Adrenal gland (tissue), 5 donors: ENCODE measurements around the gene VWF.

Experiments
- CTCF ChIP-seq, 6 experiments: fragments of 450-650 bp in 4 of 6; fragments of 200-600 bp in 2 of 6; sonication (generic) in 1 of 6; IDR thresholded peaks; 1 replicate in 5 of 6; 2 replicates in 1 of 6; pipeline versions ENCODE4 v1.5.1 to v1.8.0; 2016 to 2021; ENCODE audit warnings: antibody characterized with exemption in 6 of 6, mild to moderate bottlenecking in 2 of 6, moderate library complexity in 1 of 6
- POLR2A ChIP-seq, 2 donors: fragments of 450-650 bp; IDR thresholded peaks; one replicate each; pipeline ENCODE4 v1.6.1; 2017; ENCODE audit warnings: antibody characterized with exemption in 2 of 2, mild to moderate bottlenecking in 2 of 2, moderate library complexity in 1 of 2
- donor health status: DM: no; HTN: no; CAD: no.

GRCh38 chr12:6122201-6122600, 2.3 kb downstream of the VWF start:
- TF ChIP-seq CTCF (IDR thresholded peaks at IDR 0.05) = no peak
- TF ChIP-seq POLR2A (IDR thresholded peaks at IDR 0.05) = no peak
